ENCODE measurements around the gene PGAP6.

PGAP6 gene

DNA sequence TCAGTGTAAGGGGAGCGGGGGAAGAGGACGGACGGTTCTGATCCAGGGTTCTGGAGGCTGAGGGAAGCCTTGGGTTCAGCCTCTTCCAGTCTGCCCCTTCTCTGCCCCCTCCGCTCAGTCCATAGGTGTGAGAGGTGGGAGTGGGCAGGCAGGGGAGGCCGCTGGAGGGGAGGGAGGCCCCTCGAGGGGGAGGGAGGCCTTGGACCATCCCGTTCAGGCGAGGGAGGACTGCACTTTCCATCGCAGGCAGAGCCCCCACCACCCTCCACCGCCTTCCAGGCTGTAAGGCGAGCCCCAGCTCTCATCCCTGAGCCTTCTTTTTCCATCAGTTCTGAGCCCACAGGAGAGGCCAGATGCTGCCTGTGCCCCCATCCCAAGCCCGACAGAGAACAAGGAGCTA, 25.0 kb downstream of the PGAP6 start:
- DNase-seq (no peak), ATAC-seq (ENCODE audit: insufficient read depth, low read depth) (no peak)
- no peak for TF ChIP-seq EZH2 (IDR thresholded peaks at IDR 0.05; ENCODE audit: borderline replicate concordance, low read depth, low read length, severe bottlenecking)
- TF ChIP-seq CTCF (IDR thresholded peaks at IDR 0.05; ENCODE audit: borderline replicate concordance, extremely low read depth, low read length, poor library complexity, severe bottlenecking) = no peak
- Histone ChIP-seq H3K27me3 (ENCODE audit: insufficient read depth, low read length, poor library complexity) (no peaks in the 10 kb centered on the region), H3K9ac (ENCODE audit: low read depth, low read length) (no peak overlapping the region), H3K4me3 (ENCODE audit: low read depth in 1 of 2, low read length in 2 of 2) (no peak overlapping the region), H4K20me1 (ENCODE audit: insufficient read depth, low read length) (peaks cover 9% of the 10 kb centered on the region; the same call in 1 of the 2 replicates), H3K9me3 (ENCODE audit: insufficient read depth, low read length, severe bottlenecking) (no peaks in the 10 kb centered on the region), H3K4me1 (ENCODE audit: insufficient read depth, low read length) (0 out of 2 replicates have a peak, but pooled peaks cover under 1% of the 10 kb centered on the region), H3K36me3 (ENCODE audit: insufficient read depth, low read length) (no peaks in the 10 kb centered on the region), H3K4me2 (ENCODE audit: insufficient read depth, low read length) (no peak overlapping the region), H2AFZ (ENCODE audit: low read depth, low read length) (no peak overlapping the region), H3K79me2 (ENCODE audit: insufficient read depth, low read length) (peaks cover 3% of the 10 kb centered on the region), H3K27ac (ENCODE audit: low read length) (no peak overlapping the region)

GRCh38 chr16:354971-355461, 26.8 kb downstream of the PGAP6 start:
- Histone ChIP-seq H3K9ac (ENCODE audit: low read depth, low read length) (no peak overlapping the region), H3K4me1 (ENCODE audit: insufficient read depth, low read length) (peaks cover 15% of the 10 kb centered on the region)
- ATAC-seq (ENCODE audit: insufficient read depth, low read depth) = no peak

GRCh38 chr16:354291-354881, 27.4 kb downstream of the PGAP6 start:
- peaks cover 26% of the 10 kb centered on the region for H3K79me2 ChIP-seq (ENCODE audit: insufficient read depth, low read length)
- no peaks in the 10 kb centered on the region for H3K27me3 ChIP-seq (ENCODE audit: insufficient read depth, low read length, poor library complexity)
- no peak overlapping the region for H3K4me2 ChIP-seq (ENCODE audit: insufficient read depth, low read length)

More at GRCh38 chr16:354971-355461, 26.8 kb downstream of the PGAP6 start:
- Histone ChIP-seq H3K27ac (ENCODE audit: low read length) (no peak overlapping the region), H3K4me2 (ENCODE audit: insufficient read depth, low read length) (no peak overlapping the region), H2AFZ (ENCODE audit: low read depth, low read length) (no peak overlapping the region), H3K36me3 (ENCODE audit: insufficient read depth, low read length) (peaks cover 7% of the 10 kb centered on the region), H3K79me2 (ENCODE audit: insufficient read depth, low read length) (peaks cover 20% of the 10 kb centered on the region), H3K9me3 (ENCODE audit: insufficient read depth, low read length, severe bottlenecking) (no peaks in the 10 kb centered on the region), H3K27me3 (ENCODE audit: insufficient read depth, low read length, poor library complexity) (no peaks in the 10 kb centered on the region), H4K20me1 (ENCODE audit: insufficient read depth, low read length) (peaks cover 23% of the 10 kb centered on the region), H3K4me3 (ENCODE audit: low read depth in 1 of 2, low read length in 2 of 2) (no peak overlapping the region)
- DNase-seq = no peak
- TF ChIP-seq CTCF (IDR thresholded peaks at IDR 0.05; ENCODE audit: borderline replicate concordance, extremely low read depth, low read length, poor library complexity, severe bottlenecking) (no peak), EZH2 (IDR thresholded peaks at IDR 0.05; ENCODE audit: borderline replicate concordance, low read depth, low read length, severe bottlenecking) (no peak)

More at GRCh38 chr16:354291-354881, 27.4 kb downstream of the PGAP6 start:
- no peak for DNase-seq
- peaks cover 20% of the 10 kb centered on the region for H3K4me1 ChIP-seq (ENCODE audit: insufficient read depth, low read length)
- no peak overlapping the region for H3K27ac ChIP-seq (ENCODE audit: low read length)
- TF ChIP-seq CTCF (IDR thresholded peaks at IDR 0.05; ENCODE audit: borderline replicate concordance, extremely low read depth, low read length, poor library complexity, severe bottlenecking) (no peak), EZH2 (IDR thresholded peaks at IDR 0.05; ENCODE audit: borderline replicate concordance, low read depth, low read length, severe bottlenecking) (no peak)
- no peak for ATAC-seq (ENCODE audit: insufficient read depth, low read depth)
- H3K36me3 ChIP-seq (ENCODE audit: insufficient read depth, low read length) = peaks cover 12% of the 10 kb centered on the region
- H3K9ac ChIP-seq (ENCODE audit: low read depth, low read length) = no peak overlapping the region
- H2AFZ ChIP-seq (ENCODE audit: low read depth, low read length) = no peak overlapping the region
- H4K20me1 ChIP-seq (ENCODE audit: insufficient read depth, low read length) = peaks cover 28% of the 10 kb centered on the region
- H3K4me3 ChIP-seq (ENCODE audit: low read depth in 1 of 2, low read length in 2 of 2) = no peak overlapping the region
- H3K9me3 ChIP-seq (ENCODE audit: insufficient read depth, low read length, severe bottlenecking) = no peaks in the 10 kb centered on the region

All from DND-41 (cell line).